GM12865 (cell line): ENCODE results near the gene MT1H.

Experiments used
- DNase-seq: peaks from one replicate; pipeline ENCODE4 v3.0.0; 2010; ENCODE audit warnings: low read depth
- H3K4me3 ChIP-seq: 2 replicates; pipeline ENCODE4 v1.5.1; 2011; ENCODE audit warnings: mild to moderate bottlenecking, low read depth, low read length, control low read depth
- TF ChIP-seq, protein P1 (sequence below): IDR thresholded peaks from 2 replicates; pipeline ENCODE4 v1.5.1; 2011; ENCODE audit warnings: low read length, control low read depth, low read depth, inconsistent platforms; ENCODE audit not compliant: insufficient read depth; ENCODE audit errors: missing control alignments

Gene MT1H

DNA sequence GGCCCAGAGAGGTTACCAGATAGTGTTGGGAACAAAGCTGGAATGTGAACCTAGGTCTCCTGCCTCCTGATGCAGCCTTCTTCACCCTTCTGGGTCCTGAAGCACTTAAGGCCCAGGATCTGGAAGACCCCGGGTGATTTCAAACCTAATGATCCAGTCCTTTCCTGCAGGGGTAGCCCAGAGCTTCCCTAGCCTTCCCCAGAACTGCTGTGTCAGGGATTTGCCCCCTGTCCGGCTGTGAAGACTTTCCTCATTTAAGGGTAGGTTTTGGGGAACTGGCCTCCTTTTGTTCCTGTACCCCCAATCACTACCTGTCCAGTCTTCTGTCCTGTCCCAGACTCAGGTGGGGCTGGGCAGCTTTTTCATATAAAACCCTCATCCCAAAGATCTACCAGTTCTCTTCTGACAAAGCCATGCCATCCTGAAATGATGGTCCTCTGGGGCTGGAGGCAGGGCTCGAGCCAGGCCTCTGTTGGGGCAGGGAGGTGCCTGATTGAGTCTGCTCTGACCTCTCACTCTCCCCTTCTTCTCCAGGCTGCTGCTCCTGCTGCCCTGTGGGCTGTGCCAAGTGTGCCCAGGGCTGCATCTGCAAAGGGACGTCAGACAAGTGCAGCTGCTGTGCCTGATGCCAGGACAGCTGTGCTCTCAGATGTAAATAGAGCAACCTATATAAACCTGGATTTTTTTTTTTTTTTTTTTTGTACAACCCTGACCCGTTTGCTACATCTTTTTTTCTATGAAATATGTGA, 14.0 kb downstream of the MT1H start:
- TF ChIP-seq, protein P1, sequence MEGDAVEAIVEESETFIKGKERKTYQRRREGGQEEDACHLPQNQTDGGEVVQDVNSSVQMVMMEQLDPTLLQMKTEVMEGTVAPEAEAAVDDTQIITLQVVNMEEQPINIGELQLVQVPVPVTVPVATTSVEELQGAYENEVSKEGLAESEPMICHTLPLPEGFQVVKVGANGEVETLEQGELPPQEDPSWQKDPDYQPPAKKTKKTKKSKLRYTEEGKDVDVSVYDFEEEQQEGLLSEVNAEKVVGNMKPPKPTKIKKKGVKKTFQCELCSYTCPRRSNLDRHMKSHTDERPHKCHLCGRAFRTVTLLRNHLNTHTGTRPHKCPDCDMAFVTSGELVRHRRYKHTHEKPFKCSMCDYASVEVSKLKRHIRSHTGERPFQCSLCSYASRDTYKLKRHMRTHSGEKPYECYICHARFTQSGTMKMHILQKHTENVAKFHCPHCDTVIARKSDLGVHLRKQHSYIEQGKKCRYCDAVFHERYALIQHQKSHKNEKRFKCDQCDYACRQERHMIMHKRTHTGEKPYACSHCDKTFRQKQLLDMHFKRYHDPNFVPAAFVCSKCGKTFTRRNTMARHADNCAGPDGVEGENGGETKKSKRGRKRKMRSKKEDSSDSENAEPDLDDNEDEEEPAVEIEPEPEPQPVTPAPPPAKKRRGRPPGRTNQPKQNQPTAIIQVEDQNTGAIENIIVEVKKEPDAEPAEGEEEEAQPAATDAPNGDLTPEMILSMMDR: no peak
- no peak for DNase-seq
- H3K4me3 ChIP-seq: no peak overlapping the region

DNA sequence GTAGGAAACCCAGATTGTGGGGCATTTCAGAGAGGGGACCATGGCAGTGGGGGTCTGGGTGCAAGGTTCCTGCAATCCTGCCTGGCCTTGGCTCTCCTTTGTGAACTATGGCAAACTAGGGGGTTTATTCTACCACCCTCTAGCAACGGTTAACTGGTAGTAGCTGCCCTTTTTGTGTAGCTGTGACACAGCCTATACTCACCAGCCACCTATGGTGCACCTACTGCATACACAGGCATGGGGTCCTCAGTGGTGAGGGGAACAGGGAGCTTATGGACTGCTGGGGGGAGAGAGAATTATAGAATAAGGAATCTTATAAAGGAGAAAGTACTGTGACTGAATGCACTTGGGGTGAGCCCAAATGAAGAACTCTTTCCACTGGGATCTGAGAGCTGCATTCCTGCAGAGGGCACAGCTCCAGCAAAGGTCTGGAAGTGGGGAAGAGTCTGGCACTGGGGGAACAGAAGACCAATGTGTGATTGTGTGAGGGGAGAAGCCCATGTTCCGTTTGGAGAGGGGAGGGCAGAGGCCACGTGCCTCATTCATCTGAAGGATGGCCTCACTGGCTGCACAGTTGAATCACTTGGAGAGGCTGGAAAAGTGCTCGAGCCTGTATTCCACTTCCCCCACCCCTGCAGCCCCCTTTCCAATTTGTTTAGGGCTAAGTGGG, 14.8 kb downstream of the MT1H start:
- no peak overlapping the region for H3K4me3 ChIP-seq
- TF ChIP-seq, protein P1: no peak

DNA sequence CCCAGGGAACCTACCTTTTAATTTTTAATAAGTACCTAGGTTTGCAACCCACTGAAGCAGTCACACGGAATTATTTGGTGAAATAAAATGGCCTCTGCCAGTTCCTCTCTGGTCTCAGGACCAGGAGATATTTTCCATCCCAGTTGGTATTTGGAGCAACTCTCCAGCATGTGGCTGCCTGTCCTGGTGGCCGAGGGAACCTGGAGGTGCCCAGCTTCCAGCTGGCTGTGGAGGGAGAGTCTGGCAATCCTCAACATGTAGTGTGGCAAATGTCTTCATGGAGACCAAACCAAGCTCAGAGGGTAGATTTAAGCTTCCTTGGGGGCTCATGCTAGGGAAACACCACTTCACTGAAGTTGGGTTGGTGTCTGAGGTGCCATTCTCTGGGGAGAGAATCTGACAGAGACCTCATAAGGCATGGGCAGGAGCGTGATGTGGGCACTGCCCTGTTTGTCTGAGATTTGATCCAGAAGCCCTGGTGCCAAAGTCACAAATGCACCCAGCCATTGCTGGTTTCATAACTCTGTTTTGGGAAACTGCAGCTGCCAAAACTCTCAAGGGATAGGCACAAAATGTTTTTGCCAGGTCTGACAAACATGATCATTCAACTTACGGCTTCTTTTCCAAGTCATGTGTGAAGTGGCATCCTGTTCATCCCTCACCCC, 15.4 kb downstream of the MT1H start:
- TF ChIP-seq, protein P1: no peak
- no peak overlapping the region for H3K4me3 ChIP-seq
- no peak for DNase-seq

More for the DNA sequence above, 14.8 kb downstream of the MT1H start:
- no peak for DNase-seq

DNA sequence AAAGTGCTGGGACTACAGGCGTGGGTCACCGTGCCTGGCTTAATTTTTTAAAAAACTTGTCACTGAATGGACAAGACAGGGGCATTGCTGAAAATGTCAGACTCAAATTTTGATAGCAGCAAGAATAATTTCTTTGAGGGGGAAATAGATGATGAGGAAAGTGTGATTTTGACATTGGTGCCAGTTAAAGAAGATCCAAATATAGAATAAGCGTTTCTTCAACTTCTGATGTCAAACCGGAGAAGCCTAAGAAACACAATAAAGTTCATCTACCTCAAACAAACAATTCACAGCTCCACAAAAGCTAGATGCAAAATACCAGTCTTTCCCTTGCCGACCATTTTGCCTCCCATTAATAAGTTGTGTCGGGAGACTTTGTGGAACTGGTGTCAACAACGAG, 17.1 kb downstream of the MT1H start:
- no peak overlapping the region for H3K4me3 ChIP-seq
- TF ChIP-seq, protein P1: no peak
- no peak for DNase-seq

DNA sequence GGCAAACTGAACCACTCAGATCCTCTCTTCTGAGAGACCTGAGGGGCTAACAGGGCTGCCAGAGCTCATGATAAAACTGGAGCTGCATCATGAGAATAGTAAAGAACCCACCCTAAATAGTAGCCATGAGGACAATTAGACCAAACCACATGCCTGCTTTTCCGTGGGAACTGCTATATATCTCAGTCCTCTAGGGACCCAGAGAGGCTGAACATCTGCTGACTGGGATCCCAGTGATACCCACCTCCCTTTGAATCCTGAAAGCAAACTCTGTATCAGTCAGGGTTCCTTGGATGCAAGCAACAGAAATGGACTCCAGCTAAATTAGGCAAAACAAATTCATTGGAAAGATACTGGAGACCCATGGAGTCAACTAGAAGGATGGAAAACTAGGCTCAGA, 19.1 kb downstream of the MT1H start:
- TF ChIP-seq, protein P1: no peak
- DNase-seq: no peak
- no peak overlapping the region for H3K4me3 ChIP-seq

DNA sequence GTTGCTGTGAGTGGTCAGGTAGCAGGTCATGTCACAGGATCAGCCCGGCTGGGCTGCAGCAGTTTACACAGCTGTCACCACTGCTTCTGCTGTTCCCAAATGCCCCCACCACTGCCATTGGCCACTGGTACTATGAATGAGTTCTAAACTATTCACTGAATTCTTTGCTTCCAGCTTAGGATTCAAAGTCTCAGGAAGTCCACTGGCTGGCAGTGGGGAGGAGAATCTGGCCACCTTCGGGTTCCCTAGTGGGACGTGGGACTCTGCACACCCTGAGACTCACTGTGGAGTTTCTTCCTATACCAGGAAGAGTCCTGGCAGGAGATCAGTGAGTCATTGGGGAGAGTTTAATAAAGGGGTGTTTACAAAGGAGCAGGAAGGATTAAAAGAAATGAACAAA, 19.6 kb downstream of the MT1H start:
- no peak for DNase-seq
- TF ChIP-seq, protein P1: no peak

More for the DNA sequence above, 19.6 kb downstream of the MT1H start:
- no peak overlapping the region for H3K4me3 ChIP-seq
